IPS-18a (cell line): ENCODE results near the gene NFIB.

ENCODE experiments used
- H3K27ac ChIP-seq: one replicate; pipeline ENCODE4 v1.5.1; 2013; ENCODE audit warnings: low read length
- H3K27me3 ChIP-seq: one replicate; pipeline ENCODE4 v1.6.1; 2013; ENCODE audit warnings: mild to moderate bottlenecking, low read length; ENCODE audit not compliant: control insufficient read depth, insufficient read depth
- H3K36me3 ChIP-seq: one replicate; pipeline ENCODE4 v1.6.1; 2013; ENCODE audit warnings: low read depth, low read length; ENCODE audit not compliant: control insufficient read depth
- H3K4me1 ChIP-seq: one replicate; pipeline ENCODE4 v1.6.1; 2013; ENCODE audit warnings: low read depth, low read length; ENCODE audit not compliant: control insufficient read depth
- H3K4me3 ChIP-seq: one replicate; pipeline ENCODE4 v1.5.1; 2013; ENCODE audit warnings: low read length
- H3K9ac ChIP-seq: one replicate; pipeline ENCODE4 v1.6.1; 2013; ENCODE audit warnings: mild to moderate bottlenecking, low read length, moderate library complexity
- H3K9me3 ChIP-seq: one replicate; pipeline ENCODE4 v1.6.1; 2013; ENCODE audit warnings: low read depth, low read length; ENCODE audit not compliant: control insufficient read depth

Gene NFIB

GRCh38 chr9:14343261-14344031 lies 29.5 kb upstream of the NFIB start:
- Histone ChIP-seq H3K4me1 (peaks cover 35% of the 10 kb centered on the region), H3K27me3 (peaks cover 83% of the 10 kb centered on the region), H3K36me3 (no peaks in the 10 kb centered on the region), H3K27ac (no peak overlapping the region), H3K9ac (no peak overlapping the region), H3K9me3 (no peaks in the 10 kb centered on the region), H3K4me3 (peak overlapping the region; percentile 71)

- Histone ChIP-seq H3K9ac (no peak overlapping the region), H3K4me1 (peaks cover 30% of the 10 kb centered on the region), H3K9me3 (no peaks in the 10 kb centered on the region), H3K27ac (no peak overlapping the region), H3K27me3 (peaks cover 76% of the 10 kb centered on the region), H3K36me3 (no peaks in the 10 kb centered on the region), H3K4me3 (no peak overlapping the region)
Observed at GRCh38 chr9:14342736-14343135, 28.8 kb upstream of the NFIB start.

- H3K4me1 ChIP-seq = peaks cover 28% of the 10 kb centered on the region
- H3K27ac ChIP-seq = no peak overlapping the region
- H3K9me3 ChIP-seq = no peaks in the 10 kb centered on the region
- no peak overlapping the region for H3K9ac ChIP-seq
- no peaks in the 10 kb centered on the region for H3K36me3 ChIP-seq
- no peak overlapping the region for H3K4me3 ChIP-seq
- H3K27me3 ChIP-seq = peaks cover 65% of the 10 kb centered on the region
Observed at GRCh38 chr9:14341437-14342122, 27.6 kb upstream of the NFIB start.

GRCh38 chr9:14340994-14341393 lies 27.1 kb upstream of the NFIB start:
- Histone ChIP-seq H3K4me1 (peaks cover 29% of the 10 kb centered on the region), H3K27ac (no peak overlapping the region), H3K36me3 (no peaks in the 10 kb centered on the region), H3K9ac (no peak overlapping the region), H3K9me3 (no peaks in the 10 kb centered on the region), H3K4me3 (no peak overlapping the region), H3K27me3 (peaks cover 59% of the 10 kb centered on the region)

DNA sequence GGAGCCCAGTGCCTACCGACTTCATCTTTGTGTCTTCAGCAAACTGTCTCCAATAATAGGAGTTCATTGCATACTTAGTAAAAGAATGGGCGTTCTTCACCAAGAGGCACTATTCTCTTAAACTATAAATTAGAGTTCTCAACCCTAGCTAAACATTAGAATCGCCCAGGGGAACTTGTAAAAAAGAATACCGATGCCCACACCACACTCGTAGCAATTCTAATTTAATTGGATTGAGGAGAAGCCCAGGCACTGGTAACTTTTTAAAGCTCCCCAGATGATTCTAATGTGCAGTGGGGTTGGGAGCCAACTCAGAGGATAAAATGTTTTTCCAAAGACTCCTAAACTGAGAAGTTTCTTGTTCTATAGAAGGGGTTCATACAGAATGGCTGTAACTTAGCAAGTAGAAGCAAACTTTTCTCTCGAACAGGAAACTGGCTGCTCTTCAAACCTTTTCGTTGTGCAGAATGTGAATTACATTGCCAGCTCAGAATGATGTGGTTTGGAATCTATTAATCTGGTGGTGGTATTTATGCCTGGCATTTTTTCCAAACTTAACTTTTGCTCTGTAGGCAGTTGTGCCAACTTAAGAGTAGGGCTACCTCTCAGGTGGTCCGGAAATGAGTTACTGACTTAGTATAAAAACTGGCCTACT lies 26.4 kb upstream of the NFIB start:
- H3K9ac ChIP-seq = no peak overlapping the region
- H3K9me3 ChIP-seq = no peaks in the 10 kb centered on the region
- H3K36me3 ChIP-seq = no peaks in the 10 kb centered on the region
- H3K27me3 ChIP-seq = peaks cover 52% of the 10 kb centered on the region
- no peak overlapping the region for H3K4me3 ChIP-seq
- H3K27ac ChIP-seq = no peak overlapping the region
- peaks cover 28% of the 10 kb centered on the region for H3K4me1 ChIP-seq

DNA sequence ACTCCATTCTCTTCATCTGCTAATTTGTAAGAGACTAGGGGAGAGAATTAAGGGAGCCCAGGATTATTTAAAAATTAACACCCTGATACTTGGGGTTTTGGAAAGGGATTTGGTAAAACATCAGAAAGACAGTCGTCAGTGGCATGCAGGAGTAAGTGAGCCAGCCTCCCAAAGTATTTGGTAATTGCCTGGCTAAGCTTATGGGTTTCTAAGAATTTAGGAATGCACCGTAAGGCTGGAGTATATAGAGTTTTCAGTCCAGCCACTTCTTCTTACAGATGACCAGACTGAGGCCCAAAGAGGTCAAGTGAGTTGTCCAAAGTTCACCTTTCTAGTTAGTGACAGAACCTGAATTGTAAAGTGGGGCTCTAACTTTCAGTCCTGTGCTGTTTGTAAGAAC lies 25.8 kb upstream of the NFIB start:
- Histone ChIP-seq H3K4me3 (no peak overlapping the region), H3K9me3 (no peaks in the 10 kb centered on the region), H3K27ac (no peak overlapping the region), H3K36me3 (no peaks in the 10 kb centered on the region), H3K9ac (no peak overlapping the region), H3K4me1 (peaks cover 26% of the 10 kb centered on the region), H3K27me3 (peaks cover 46% of the 10 kb centered on the region)

GRCh38 chr9:14337615-14338014 lies 23.7 kb upstream of the NFIB start:
- Histone ChIP-seq H3K27me3 (peaks cover 25% of the 10 kb centered on the region), H3K4me3 (no peak overlapping the region), H3K27ac (no peak overlapping the region), H3K9me3 (no peaks in the 10 kb centered on the region), H3K36me3 (no peaks in the 10 kb centered on the region), H3K4me1 (peaks cover 11% of the 10 kb centered on the region), H3K9ac (no peak overlapping the region)

DNA sequence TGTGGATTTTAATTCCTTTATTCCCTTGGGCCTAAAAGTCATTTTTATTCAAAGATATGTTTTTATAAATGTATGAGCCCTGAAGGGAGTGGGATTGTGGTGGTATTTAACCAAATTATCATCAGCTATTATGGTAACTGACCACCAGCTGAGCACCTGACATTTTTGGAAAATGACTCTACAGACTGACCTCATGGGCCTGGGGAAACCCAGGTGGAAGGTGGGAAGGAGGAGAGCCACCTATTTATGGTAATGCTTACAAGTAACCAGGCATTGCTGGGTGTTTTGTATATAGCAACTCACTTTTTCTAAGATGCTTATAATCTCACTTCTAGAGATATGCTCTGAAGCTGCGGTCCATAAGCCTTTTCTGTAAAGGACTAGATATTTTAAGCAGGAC lies 22.3 kb upstream of the NFIB start:
- no peak overlapping the region for H3K9ac ChIP-seq
- no peak overlapping the region for H3K4me3 ChIP-seq
- H3K27me3 ChIP-seq = peaks cover 11% of the 10 kb centered on the region
- H3K36me3 ChIP-seq = no peaks in the 10 kb centered on the region
- H3K27ac ChIP-seq = no peak overlapping the region
- no peaks in the 10 kb centered on the region for H3K9me3 ChIP-seq
- peaks cover 9% of the 10 kb centered on the region for H3K4me1 ChIP-seq

DNA sequence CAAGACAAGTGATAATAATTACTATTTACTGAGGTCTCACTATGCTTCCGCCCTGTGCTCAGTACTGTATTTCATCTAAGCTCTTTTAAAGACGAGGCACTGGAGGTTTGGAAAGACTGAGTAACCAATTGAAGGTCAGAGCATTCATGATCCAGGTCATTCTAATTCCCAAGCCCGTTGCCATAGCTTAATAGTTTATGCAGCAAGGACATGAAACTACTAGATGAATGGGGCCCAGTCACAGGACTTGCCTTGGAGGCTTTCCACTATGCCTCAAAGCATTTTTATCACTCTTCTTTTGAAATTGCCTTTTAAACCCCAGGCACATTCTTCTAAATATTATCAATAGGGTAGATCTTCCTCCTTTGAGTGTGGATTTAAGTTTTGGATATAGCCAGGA lies 17.2 kb upstream of the NFIB start:
- Histone ChIP-seq H3K27me3 (no peaks in the 10 kb centered on the region), H3K4me1 (peaks cover 3% of the 10 kb centered on the region), H3K4me3 (no peak overlapping the region), H3K27ac (no peak overlapping the region), H3K36me3 (no peaks in the 10 kb centered on the region), H3K9me3 (no peaks in the 10 kb centered on the region), H3K9ac (no peak overlapping the region)

GRCh38 chr9:14327036-14327435 lies 13.1 kb upstream of the NFIB start:
- Histone ChIP-seq H3K4me3 (no peak overlapping the region), H3K9me3 (no peaks in the 10 kb centered on the region), H3K27me3 (peaks cover 13% of the 10 kb centered on the region), H3K36me3 (no peaks in the 10 kb centered on the region), H3K4me1 (peaks cover 9% of the 10 kb centered on the region), H3K9ac (no peak overlapping the region), H3K27ac (no peak overlapping the region)

- Histone ChIP-seq H3K27ac (no peak overlapping the region), H3K9ac (no peak overlapping the region)
Observed at GRCh38 chr9:14326264-14326826, 12.4 kb upstream of the NFIB start.

More at GRCh38 chr9:14326264-14326826, 12.4 kb upstream of the NFIB start:
- H3K36me3 ChIP-seq = no peaks in the 10 kb centered on the region
- H3K27me3 ChIP-seq = peaks cover 16% of the 10 kb centered on the region
- no peaks in the 10 kb centered on the region for H3K9me3 ChIP-seq
- no peak overlapping the region for H3K4me3 ChIP-seq
- H3K4me1 ChIP-seq = peaks cover 13% of the 10 kb centered on the region
